PFSK-1 (cell line): Measurements from ENCODE around the gene DNAJA4.

Source experiments
- FOXP2 ChIP-seq: optimal IDR thresholded peaks from 2 replicates; pipeline ENCODE3; 2011; ENCODE audit warnings: borderline replicate concordance, control low read depth, inconsistent platforms; ENCODE audit not compliant: insufficient read depth; ENCODE audit errors: extremely low read length, extremely low read depth
- POLR2AphosphoS5 ChIP-seq: IDR thresholded peaks from 2 replicates; pipeline ENCODE4 v1.6.1; 2012; ENCODE audit warnings: low read depth, mild to moderate bottlenecking, control low read depth, low read length, moderate library complexity
- REST ChIP-seq, 2 experiments: IDR thresholded peaks; 2 replicates each; pipeline versions ENCODE4 v1.6.1 to v1.8.0; 2011 to 2012; ENCODE audit warnings: low read depth in 2 of 2, low read length in 2 of 2, control low read depth in 1 of 2, inconsistent platforms in 1 of 2, mild to moderate bottlenecking in 1 of 2, moderate library complexity in 1 of 2; ENCODE audit not compliant: insufficient read depth in 1 of 2
- SIN3A ChIP-seq: IDR thresholded peaks from 2 replicates; pipeline ENCODE4 v1.6.1; 2012; ENCODE audit warnings: mild to moderate bottlenecking, low read length, moderate library complexity, borderline replicate concordance; ENCODE audit not compliant: insufficient read depth
- TAF1 ChIP-seq: IDR thresholded peaks from 2 replicates; pipeline ENCODE4 v1.6.1; 2012; ENCODE audit warnings: low read length, control low read depth, borderline replicate concordance; ENCODE audit not compliant: insufficient read depth

Gene DNAJA4

GRCh38 chr15:78301828-78302227 is 37.5 kb downstream of the DNAJA4 start:
- TF ChIP-seq SIN3A = no peak
- TF ChIP-seq TAF1 = no peak
- no peak for TF ChIP-seq POLR2AphosphoS5
- TF ChIP-seq FOXP2 = no peak
- TF ChIP-seq REST (IDR thresholded peaks at IDR 0.05; ENCODE audit: insufficient read depth in 1 of 2, low read depth in 2 of 2, low read length in 2 of 2) = no peak

GRCh38 chr15:78302579-78303312 is 38.4 kb downstream of the DNAJA4 start:
- TF ChIP-seq FOXP2 (no peak), REST (IDR thresholded peaks at IDR 0.05; ENCODE audit: insufficient read depth in 1 of 2, low read depth in 2 of 2, low read length in 2 of 2) (no peak), POLR2AphosphoS5 (no peak), SIN3A (no peak), TAF1 (no peak)

- TF ChIP-seq REST (IDR thresholded peaks at IDR 0.05; ENCODE audit: insufficient read depth in 1 of 2, low read depth in 2 of 2, low read length in 2 of 2) = no peak
- TF ChIP-seq FOXP2 = no peak
- no peak for TF ChIP-seq SIN3A
Measured at GRCh38 chr15:78304216-78305066, 40.1 kb downstream of the DNAJA4 start.

GRCh38 chr15:78306176-78306774 is 41.9 kb downstream of the DNAJA4 start:
- TF ChIP-seq FOXP2 (no peak), SIN3A (no peak), REST (IDR thresholded peaks at IDR 0.05; ENCODE audit: insufficient read depth in 1 of 2, low read depth in 2 of 2, low read length in 2 of 2) (0 out of 4 replicates have a peak, but pooled peaks of 1 of the 2 experiments have one; percentile 11), POLR2AphosphoS5 (no peak), TAF1 (no peak)
